ENCODE results near the gene TMEM129. TPM values are rescaled to one million over a fixed set of nuclear protein-coding genes. Genes with fewer than 3 reads are reported as not detected.

Gene TMEM129
- total RNA-seq, 2 donors from 2014 or later = 20.4 to 22.1 TPM

GRCh38 chr4:1745697-1746096 is 24.6 kb upstream of the TMEM129 start:
- no peaks in the 10 kb centered on the region for H3K27me3 Mint-ChIP-seq (ENCODE audit: low read depth)
- H3K27ac Mint-ChIP-seq = no peak overlapping the region
- peaks cover 4% of the 10 kb centered on the region for H3K4me1 Mint-ChIP-seq (ENCODE audit: low read depth)
- ATAC-seq (replicated peaks in 1 of 2) (no peak), DNase-seq (no peak)
- H3K36me3 Mint-ChIP-seq (ENCODE audit: insufficient read depth in 2 of 2) = peaks cover 6 to 12% of the 10 kb centered on the region in 2 donors
- H3K9me3 Mint-ChIP-seq = no peaks in the 10 kb centered on the region
- no peak overlapping the region for H3K4me3 Mint-ChIP-seq

GRCh38 chr4:1745165-1745564 is 24.0 kb upstream of the TMEM129 start:
- no peak for DNase-seq
- Mint-ChIP-seq H3K9me3 (no peaks in the 10 kb centered on the region), H3K4me1 (ENCODE audit: low read depth) (peaks cover 4% of the 10 kb centered on the region), H3K27ac (no peak overlapping the region), H3K36me3 (ENCODE audit: insufficient read depth in 2 of 2) (peaks cover 6 to 13% of the 10 kb centered on the region in 2 donors), H3K4me3 (no peak overlapping the region), H3K27me3 (ENCODE audit: low read depth) (no peaks in the 10 kb centered on the region)
- no peak for ATAC-seq (replicated peaks in 1 of 2)

GRCh38 chr4:1744552-1744951 is 23.4 kb upstream of the TMEM129 start:
- no peak overlapping the region for H3K4me3 Mint-ChIP-seq
- no peak overlapping the region for H3K27ac Mint-ChIP-seq
- H3K36me3 Mint-ChIP-seq (ENCODE audit: insufficient read depth in 2 of 2) = peaks cover 6 to 13% of the 10 kb centered on the region in 2 donors
- ATAC-seq (replicated peaks in 1 of 2) = no peak
- no peaks in the 10 kb centered on the region for H3K9me3 Mint-ChIP-seq
- H3K4me1 Mint-ChIP-seq (ENCODE audit: low read depth) = peaks cover 4% of the 10 kb centered on the region
- DNase-seq = no peak
- H3K27me3 Mint-ChIP-seq (ENCODE audit: low read depth) = no peaks in the 10 kb centered on the region

GRCh38 chr4:1743975-1744374 is 22.9 kb upstream of the TMEM129 start:
- no peak for DNase-seq
- Mint-ChIP-seq H3K4me1 (ENCODE audit: low read depth) (peaks cover 4% of the 10 kb centered on the region), H3K9me3 (no peaks in the 10 kb centered on the region), H3K27me3 (ENCODE audit: low read depth) (no peaks in the 10 kb centered on the region), H3K36me3 (ENCODE audit: insufficient read depth in 2 of 2) (peaks cover 6 to 16% of the 10 kb centered on the region in 2 donors), H3K4me3 (no peak overlapping the region), H3K27ac (no peak overlapping the region)
- no peak for ATAC-seq (replicated peaks in 1 of 2)

- Mint-ChIP-seq H3K36me3 (ENCODE audit: insufficient read depth in 2 of 2) (peaks cover 8 to 20% of the 10 kb centered on the region in 2 donors), H3K4me1 (ENCODE audit: low read depth) (peaks cover 4% of the 10 kb centered on the region), H3K4me3 (no peak overlapping the region), H3K9me3 (peaks cover 0 to 2% of the 10 kb centered on the region in 2 donors), H3K27ac (no peak overlapping the region), H3K27me3 (ENCODE audit: low read depth) (no peaks in the 10 kb centered on the region)
- ATAC-seq (replicated peaks in 1 of 2) (no peak), DNase-seq (no peak)
These were observed 22.4 kb upstream of the TMEM129 start for GRCh38 chr4:1743551-1743950.

- ATAC-seq (replicated peaks in 1 of 2) = no peak
- H3K9me3 Mint-ChIP-seq = peaks cover 0 to 2% of the 10 kb centered on the region in 2 donors
- peaks cover 15 to 36% of the 10 kb centered on the region in 2 donors for H3K36me3 Mint-ChIP-seq (ENCODE audit: insufficient read depth in 2 of 2)
- peaks cover 4% of the 10 kb centered on the region for H3K4me1 Mint-ChIP-seq (ENCODE audit: low read depth)
- no peak overlapping the region for H3K4me3 Mint-ChIP-seq
- DNase-seq = no peak
- no peak overlapping the region for H3K27ac Mint-ChIP-seq
- no peaks in the 10 kb centered on the region for H3K27me3 Mint-ChIP-seq (ENCODE audit: low read depth)
These were observed 20.1 kb upstream of the TMEM129 start for GRCh38 chr4:1741208-1741607.

GRCh38 chr4:1740021-1740545 is 19.0 kb upstream of the TMEM129 start:
- Mint-ChIP-seq H3K36me3 (ENCODE audit: insufficient read depth in 2 of 2) (peaks cover 17 to 39% of the 10 kb centered on the region in 2 donors), H3K4me1 (ENCODE audit: low read depth) (peaks cover 4% of the 10 kb centered on the region), H3K27me3 (ENCODE audit: low read depth) (no peaks in the 10 kb centered on the region), H3K4me3 (no peak overlapping the region), H3K27ac (no peak overlapping the region), H3K9me3 (peaks cover 0 to 2% of the 10 kb centered on the region in 2 donors)
- DNase-seq = no peak
- no peak for ATAC-seq (replicated peaks in 1 of 2)

GRCh38 chr4:1739358-1739757 is 18.2 kb upstream of the TMEM129 start:
- DNase-seq (no peak), ATAC-seq (replicated peaks in 1 of 2) (no peak)
- H3K4me1 Mint-ChIP-seq (ENCODE audit: low read depth) = peaks cover 4% of the 10 kb centered on the region
- H3K36me3 Mint-ChIP-seq (ENCODE audit: insufficient read depth in 2 of 2) = peaks cover 17 to 39% of the 10 kb centered on the region in 2 donors
- no peaks in the 10 kb centered on the region for H3K27me3 Mint-ChIP-seq (ENCODE audit: low read depth)
- H3K9me3 Mint-ChIP-seq = peaks cover 0 to 2% of the 10 kb centered on the region in 2 donors
- H3K4me3 Mint-ChIP-seq = no peak overlapping the region
- no peak overlapping the region for H3K27ac Mint-ChIP-seq

GRCh38 chr4:1738410-1738809 is 17.3 kb upstream of the TMEM129 start:
- Mint-ChIP-seq H3K27ac (no peak overlapping the region), H3K36me3 (ENCODE audit: insufficient read depth in 2 of 2) (peaks cover 14 to 42% of the 10 kb centered on the region in 2 donors), H3K4me3 (no peak overlapping the region), H3K4me1 (ENCODE audit: low read depth) (peaks cover 4% of the 10 kb centered on the region), H3K9me3 (peaks cover 0 to 2% of the 10 kb centered on the region in 2 donors), H3K27me3 (ENCODE audit: low read depth) (no peaks in the 10 kb centered on the region)
- ATAC-seq (replicated peaks in 1 of 2) (no peak), DNase-seq (no peak)

- Mint-ChIP-seq H3K27ac (no peak overlapping the region), H3K27me3 (ENCODE audit: low read depth) (no peaks in the 10 kb centered on the region), H3K4me3 (no peak overlapping the region), H3K4me1 (ENCODE audit: low read depth) (peaks cover 4% of the 10 kb centered on the region), H3K9me3 (peaks cover 0 to 2% of the 10 kb centered on the region in 2 donors), H3K36me3 (ENCODE audit: insufficient read depth in 2 of 2) (peaks cover 14 to 45% of the 10 kb centered on the region in 2 donors)
- DNase-seq (no peak), ATAC-seq (replicated peaks in 1 of 2) (no peak)
These were observed 16.5 kb upstream of the TMEM129 start for GRCh38 chr4:1737666-1738065.

GRCh38 chr4:1736812-1737211 is 15.7 kb upstream of the TMEM129 start:
- Mint-ChIP-seq H3K27ac (peak overlapping the region; percentile 38), H3K4me1 (ENCODE audit: low read depth) (peaks cover 4% of the 10 kb centered on the region), H3K27me3 (ENCODE audit: low read depth) (no peaks in the 10 kb centered on the region)

GRCh38 chr4:1735215-1735614 is 14.1 kb upstream of the TMEM129 start:
- DNase-seq = no peak
- Mint-ChIP-seq H3K4me3 (no peak overlapping the region), H3K27ac (no peak overlapping the region), H3K9me3 (peaks cover 0 to 2% of the 10 kb centered on the region in 2 donors), H3K36me3 (ENCODE audit: insufficient read depth in 2 of 2) (peaks cover 14 to 48% of the 10 kb centered on the region in 2 donors), H3K27me3 (ENCODE audit: low read depth) (no peaks in the 10 kb centered on the region), H3K4me1 (ENCODE audit: low read depth) (peaks cover 16% of the 10 kb centered on the region)
- no peak for ATAC-seq (replicated peaks in 1 of 2)

More at GRCh38 chr4:1736812-1737211, 15.7 kb upstream of the TMEM129 start:
- Mint-ChIP-seq H3K4me3 (no peak overlapping the region), H3K9me3 (peaks cover 0 to 2% of the 10 kb centered on the region in 2 donors), H3K36me3 (ENCODE audit: insufficient read depth in 2 of 2) (peaks cover 15 to 46% of the 10 kb centered on the region in 2 donors)
- no peak for ATAC-seq (replicated peaks in 1 of 2)
- DNase-seq = no peak

GRCh38 chr4:1732911-1733310 is 11.8 kb upstream of the TMEM129 start:
- H3K27me3 Mint-ChIP-seq (ENCODE audit: low read depth) = no peaks in the 10 kb centered on the region
- H3K36me3 Mint-ChIP-seq (ENCODE audit: insufficient read depth in 2 of 2) = peaks cover 10 to 44% of the 10 kb centered on the region in 2 donors
- ATAC-seq (replicated peaks in 1 of 2) (no peak), DNase-seq (no peak)
- no peak overlapping the region for H3K4me3 Mint-ChIP-seq
- H3K27ac Mint-ChIP-seq = no peak overlapping the region
- H3K4me1 Mint-ChIP-seq (ENCODE audit: low read depth) = peaks cover 39% of the 10 kb centered on the region
- no peaks in the 10 kb centered on the region for H3K9me3 Mint-ChIP-seq

- H3K36me3 Mint-ChIP-seq (ENCODE audit: insufficient read depth in 2 of 2) = peaks cover 17 to 47% of the 10 kb centered on the region in 2 donors
- H3K4me1 Mint-ChIP-seq (ENCODE audit: low read depth) = peaks cover 53% of the 10 kb centered on the region
- no peak overlapping the region for H3K4me3 Mint-ChIP-seq
- no peaks in the 10 kb centered on the region for H3K9me3 Mint-ChIP-seq
- no peak overlapping the region for H3K27ac Mint-ChIP-seq
- H3K27me3 Mint-ChIP-seq (ENCODE audit: low read depth) = no peaks in the 10 kb centered on the region
- DNase-seq (peak in 1 of 2 donors; percentile 34), ATAC-seq (replicated peaks in 1 of 2) (peak; percentile 81 to 86)
These were observed 10.1 kb upstream of the TMEM129 start for GRCh38 chr4:1731180-1731579.
